HepG2 (cell line): ENCODE results near the gene STEAP1. TPM values are rescaled to one million over a fixed set of nuclear protein-coding genes. Genes with fewer than 3 reads are reported as not detected.

Experiments used
- ATAC-seq: fragments of 200-7000 bp; cut with Tn5 transposase; 3 replicates; pipeline ENCODE4 v1.9.1; 2020; ENCODE audit warnings: mild to moderate bottlenecking, moderate library complexity
- BruUV-seq: library from RNA; stranded (reverse); fragments of 400-500 nt; replicated peaks from 2 replicates; lab custom pipeline; 2021; lab: Mats Ljungman, UMichigan
- CTCF ChIA-PET: fragments of 300-600 bp; formaldehyde crosslinking; extraction: SDS; loops from one replicate; lab custom pipeline; 2021; ENCODE audit warnings: low total read pairs, inconsistent platforms, low intra/inter-chr PET ratio; lab: Yijun Ruan, JAX
- POLR2A ChIA-PET: fragments of 350-600 bp; sonication (Branson Sonifier 250); formaldehyde crosslinking; loops from one replicate; lab custom pipeline; 2020; ENCODE audit warnings: antibody characterized with exemption, inconsistent platforms; lab: Yijun Ruan, JAX
- DNase-seq: peaks from one replicate; pipeline ENCODE4 v3.0.0-alpha.2; 2015; ENCODE audit warnings: low spot score
- FAIRE-seq: peaks from 3 replicates; lab custom pipeline; 2011; peaks lifted over from hg19 to GRCh38; lab: Jason Lieb, UNC
- H2AFZ ChIP-seq: one replicate; pipeline ENCODE4 v1.6.1; 2011; ENCODE audit warnings: low read length, inconsistent platforms
- H3K27ac ChIP-seq: fragments of 300-600 bp; 3 replicates; pipeline ENCODE4 v1.8.0; 2011; ENCODE audit warnings: mixed run types, mild to moderate bottlenecking, mixed read lengths, low read length, inconsistent platforms; ENCODE audit not compliant: insufficient read depth; ENCODE audit errors: extremely low read length
- H3K27me3 ChIP-seq, 2 experiments: fragments of 200-600 bp in 1 of 2; 2 replicates in 1 of 2; 3 replicates in 1 of 2; pipeline versions ENCODE4 v1.6.0 to v1.8.0; 2011; ENCODE audit warnings: low read length in 2 of 2, mild to moderate bottlenecking in 2 of 2, moderate library complexity in 2 of 2, inconsistent platforms in 1 of 2; ENCODE audit not compliant: insufficient read depth in 2 of 2, control insufficient read depth in 1 of 2
- H3K36me3 ChIP-seq, 2 experiments: fragments of 200-600 bp in 1 of 2; replicated peaks in 1 of 2; 2 replicates in 1 of 2; 3 replicates in 1 of 2; pipeline versions ENCODE4 v1.5.1 to v1.8.0; 2011; ENCODE audit warnings: low read length in 2 of 2, inconsistent platforms in 1 of 2; ENCODE audit not compliant: insufficient read depth in 2 of 2, control insufficient read depth in 1 of 2
- H3K4me1 ChIP-seq: 2 replicates; pipeline ENCODE4 v1.5.1; 2012; ENCODE audit warnings: low read length, inconsistent platforms; ENCODE audit not compliant: insufficient read depth
- H3K4me2 ChIP-seq: 2 replicates; pipeline ENCODE4 v1.6.0; 2011; ENCODE audit warnings: low read depth, low read length, inconsistent platforms
- H3K4me3 ChIP-seq, 3 experiments: fragments of 200-600 bp in 1 of 3; sonication (generic), shearing (Covaris generic) in 1 of 3; replicated peaks in 1 of 3; 2 replicates each; pipeline ENCODE4 v1.5.1; 2011 to 2016; ENCODE audit warnings: low read length in 3 of 3, inconsistent platforms in 2 of 3, low read depth in 2 of 3, mild to moderate bottlenecking in 2 of 3, control low read depth in 1 of 3, mixed read lengths in 1 of 3; ENCODE audit not compliant: insufficient read depth in 1 of 3
- H3K79me2 ChIP-seq: one replicate; pipeline ENCODE4 v1.6.1; 2011; ENCODE audit warnings: low read length, inconsistent platforms; ENCODE audit not compliant: insufficient read depth
- H3K9ac ChIP-seq: 2 replicates; pipeline ENCODE4 v1.6.0; 2011; ENCODE audit warnings: mild to moderate bottlenecking, low read depth, low read length, inconsistent platforms; ENCODE audit not compliant: insufficient read depth
- H3K9me3 ChIP-seq: 2 replicates; pipeline ENCODE4 v1.5.1; 2012; ENCODE audit warnings: mild to moderate bottlenecking, low read length
- H4K20me1 ChIP-seq: 2 replicates; pipeline ENCODE4 v1.6.0; 2011; ENCODE audit warnings: inconsistent platforms, mild to moderate bottlenecking, low read length, moderate library complexity; ENCODE audit not compliant: insufficient read depth
- CENPX ChIP-seq: sonication (generic); formaldehyde crosslinking; IDR thresholded peaks from 2 replicates; pipeline ENCODE4 v1.9.0; 2021; ENCODE audit warnings: mild to moderate bottlenecking, missing genetic modification reagents, moderate library complexity
- FLYWCH1 ChIP-seq: sonication (generic); formaldehyde crosslinking; IDR thresholded peaks from 2 replicates; pipeline ENCODE4 v1.8.1; 2023; ENCODE audit warnings: mild to moderate bottlenecking, missing genetic modification reagents
- MAFG ChIP-seq: sonication (generic); formaldehyde crosslinking; IDR thresholded peaks from 2 replicates; pipeline ENCODE4 v1.5.1; 2020; ENCODE audit warnings: mild to moderate bottlenecking, missing genetic modification reagents
- NR2C2 ChIP-seq: sonication (generic); formaldehyde crosslinking; IDR thresholded peaks from 2 replicates; pipeline ENCODE4 v1.4.0; 2020; ENCODE audit warnings: missing genetic modification reagents, mild to moderate bottlenecking, moderate library complexity, borderline replicate concordance
- SATB2 ChIP-seq: sonication (generic); formaldehyde crosslinking; IDR thresholded peaks from 2 replicates; pipeline ENCODE4 v1.5.0; 2020; ENCODE audit warnings: missing genetic modification reagents
- ZC3H13 ChIP-seq: sonication (generic); formaldehyde crosslinking; IDR thresholded peaks from 2 replicates; pipeline ENCODE4 v1.8.1; 2023; ENCODE audit warnings: mild to moderate bottlenecking, missing genetic modification reagents, moderate library complexity
- ZNF788 ChIP-seq: sonication (generic); formaldehyde crosslinking; IDR thresholded peaks from 2 replicates; pipeline ENCODE4 v1.5.0; 2020; ENCODE audit warnings: mild to moderate bottlenecking, missing genetic modification reagents, borderline replicate concordance
- ZNF83 ChIP-seq: sonication (generic); formaldehyde crosslinking; IDR thresholded peaks from 2 replicates; pipeline ENCODE4 v1.4.0; 2020; ENCODE audit warnings: missing genetic modification reagents, mild to moderate bottlenecking, borderline replicate concordance
- WGBS: methylation state at CpG from one replicate; pipeline ENCODE4 v1.1.6; 2017; ENCODE audit warnings: low lambda C conversion rate; 5-methylcytosine and 5-hydroxymethylcytosine counted together
- in situ Hi-C: cut with HindIII; loops from 2 replicates; pipeline ENCODE4 v1.10.0; 2017; ENCODE audit warnings: low pct_unique_long_range_greater_than_20kb; ENCODE audit not compliant: extremely low pct_ligation_motif_present
- intact Hi-C: fragments of 100-400 bp; cut with micrococcal nuclease; formaldehyde crosslinking; loops from one replicate; pipeline ENCODE4 v1.10.0; 2022; ENCODE audit not compliant: unreplicated experiment
- polyA plus RNA-seq, 8 experiments: library from polyadenylated mRNA; depleted of rRNA in 3 of 8; stranded (reverse) in 7 of 8; unstranded in 1 of 8; fragments of >200 nt; fragmentation: Illumina TruSeq in 4 of 8; extraction: Trizol in 4 of 8; gene quantifications; 2 replicates each; pipeline versions ENCODE4 v1.2.1 to v1.2.3, GENCODE V29; 2011 to 2016; ENCODE audit warnings: low read depth in 4 of 8, missing spikeins in 1 of 8, mixed read lengths in 1 of 8; ENCODE audit not compliant: insufficient read depth in 1 of 8
- total RNA-seq, 5 experiments: library from RNA; depleted of rRNA; stranded (reverse); fragments of >200 nt; fragmentation: Illumina TruSeq; extraction: Trizol; gene quantifications; 2 replicates each; pipeline ENCODE4 v1.2.3, GENCODE V29; 2016; ENCODE audit warnings: low read depth in 1 of 5
- TF ChIP-seq, protein P1 (sequence below): sonication (generic); formaldehyde crosslinking; IDR thresholded peaks from 2 replicates; pipeline ENCODE4 v1.4.0; 2020; ENCODE audit warnings: missing genetic modification reagents
- TF ChIP-seq, protein P2 (sequence below): sonication (generic); formaldehyde crosslinking; IDR thresholded peaks from 2 replicates; pipeline ENCODE4 v1.4.0; 2020; ENCODE audit warnings: missing genetic modification reagents
- TF ChIP-seq, protein P3 (sequence below): sonication (generic); formaldehyde crosslinking; IDR thresholded peaks from 2 replicates; pipeline ENCODE4 v1.8.0; 2022; ENCODE audit warnings: mild to moderate bottlenecking, missing genetic modification reagents; ENCODE audit not compliant: insufficient replicate concordance

The STEAP1 gene
- total and polyA plus RNA-seq, 2 of the 13 experiments (the other 11 are each of a cell fraction or from before 2014, with no cell fraction given), result 23.2 to 24.2 TPM

DNA sequence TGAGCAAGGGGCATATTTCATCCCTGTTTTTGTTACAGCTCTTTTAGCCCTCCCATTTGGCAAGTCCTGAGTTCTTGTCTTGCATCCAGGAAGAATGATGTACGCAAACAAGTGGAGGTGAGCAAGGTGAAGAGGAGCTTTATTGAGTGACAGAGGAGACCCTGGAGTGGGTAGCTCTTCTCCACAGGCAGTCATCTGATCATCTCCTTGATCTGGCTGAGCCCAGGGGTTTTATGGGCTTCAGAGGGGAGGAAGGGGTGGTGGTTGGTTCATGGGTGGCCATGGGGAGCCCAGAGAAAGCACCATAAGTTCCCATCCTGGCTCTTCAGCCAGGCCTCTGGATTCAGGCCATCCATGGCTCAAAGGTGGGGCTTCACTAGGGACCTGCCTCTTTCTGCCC lies 21.9 kb downstream of the STEAP1 start:
- no peaks in the 10 kb centered on the region for H3K9me3 ChIP-seq
- intact Hi-C loops (no loop called here), in situ Hi-C loops (no loop called here)
- ChIA-PET CTCF (no interaction called here), POLR2A (no interaction called here)
- no peak overlapping the region for H3K4me2 ChIP-seq
- no peak for FAIRE-seq
- TF ChIP-seq SATB2 (CRISPR knock-in tag) (no peak), MAFG (CRISPR knock-in tag) (no peak), ZNF788 (no peak), CENPX (CRISPR knock-in tag) (no peak), ZNF83 (CRISPR knock-in tag) (no peak), ZC3H13 (CRISPR knock-in tag) (no peak), NR2C2 (no peak), FLYWCH1 (CRISPR knock-in tag) (no peak)
- TF ChIP-seq, protein P1, sequence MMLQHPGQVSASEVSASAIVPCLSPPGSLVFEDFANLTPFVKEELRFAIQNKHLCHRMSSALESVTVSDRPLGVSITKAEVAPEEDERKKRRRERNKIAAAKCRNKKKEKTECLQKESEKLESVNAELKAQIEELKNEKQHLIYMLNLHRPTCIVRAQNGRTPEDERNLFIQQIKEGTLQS (CRISPR knock-in tag), result no peak
- TF ChIP-seq, protein P2, sequence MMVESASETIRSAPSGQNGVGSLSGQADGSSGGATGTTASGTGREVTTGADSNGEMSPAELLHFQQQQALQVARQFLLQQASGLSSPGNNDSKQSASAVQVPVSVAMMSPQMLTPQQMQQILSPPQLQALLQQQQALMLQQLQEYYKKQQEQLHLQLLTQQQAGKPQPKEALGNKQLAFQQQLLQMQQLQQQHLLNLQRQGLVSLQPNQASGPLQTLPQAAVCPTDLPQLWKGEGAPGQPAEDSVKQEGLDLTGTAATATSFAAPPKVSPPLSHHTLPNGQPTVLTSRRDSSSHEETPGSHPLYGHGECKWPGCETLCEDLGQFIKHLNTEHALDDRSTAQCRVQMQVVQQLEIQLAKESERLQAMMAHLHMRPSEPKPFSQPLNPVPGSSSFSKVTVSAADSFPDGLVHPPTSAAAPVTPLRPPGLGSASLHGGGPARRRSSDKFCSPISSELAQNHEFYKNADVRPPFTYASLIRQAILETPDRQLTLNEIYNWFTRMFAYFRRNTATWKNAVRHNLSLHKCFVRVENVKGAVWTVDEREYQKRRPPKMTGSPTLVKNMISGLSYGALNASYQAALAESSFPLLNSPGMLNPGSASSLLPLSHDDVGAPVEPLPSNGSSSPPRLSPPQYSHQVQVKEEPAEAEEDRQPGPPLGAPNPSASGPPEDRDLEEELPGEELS (CRISPR knock-in tag), result no peak
- TF ChIP-seq, protein P3, sequence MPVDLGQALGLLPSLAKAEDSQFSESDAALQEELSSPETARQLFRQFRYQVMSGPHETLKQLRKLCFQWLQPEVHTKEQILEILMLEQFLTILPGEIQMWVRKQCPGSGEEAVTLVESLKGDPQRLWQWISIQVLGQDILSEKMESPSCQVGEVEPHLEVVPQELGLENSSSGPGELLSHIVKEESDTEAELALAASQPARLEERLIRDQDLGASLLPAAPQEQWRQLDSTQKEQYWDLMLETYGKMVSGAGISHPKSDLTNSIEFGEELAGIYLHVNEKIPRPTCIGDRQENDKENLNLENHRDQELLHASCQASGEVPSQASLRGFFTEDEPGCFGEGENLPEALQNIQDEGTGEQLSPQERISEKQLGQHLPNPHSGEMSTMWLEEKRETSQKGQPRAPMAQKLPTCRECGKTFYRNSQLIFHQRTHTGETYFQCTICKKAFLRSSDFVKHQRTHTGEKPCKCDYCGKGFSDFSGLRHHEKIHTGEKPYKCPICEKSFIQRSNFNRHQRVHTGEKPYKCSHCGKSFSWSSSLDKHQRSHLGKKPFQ (CRISPR knock-in tag), result no peak
- no peak overlapping the region for H3K27ac ChIP-seq
- BruUV-seq, result no TSS peak
- no peak for ATAC-seq
- H3K4me1 ChIP-seq, result peaks cover 60% of the 10 kb centered on the region
- H3K9ac ChIP-seq, result no peak overlapping the region
- no peak for DNase-seq
- H4K20me1 ChIP-seq, result no peaks in the 10 kb centered on the region
- H2AFZ ChIP-seq, result no peak overlapping the region
- no peaks in the 10 kb centered on the region for H3K27me3 ChIP-seq
- H3K4me3 ChIP-seq, result no peak overlapping the region
- 100% methylated on average over 1 of the region's 1 CpG for WGBS
- no peaks in the 10 kb centered on the region for H3K79me2 ChIP-seq
- H3K36me3 ChIP-seq, result no peaks in the 10 kb centered on the region
